ENCODE measurements around the gene SNAI1.
"Not testable (repeated sequence)": the region's sequence is repeated elsewhere in the genome, so short reads cannot be mapped to it uniquely, and the experiment has no call there.

The SNAI1 gene

DNA sequence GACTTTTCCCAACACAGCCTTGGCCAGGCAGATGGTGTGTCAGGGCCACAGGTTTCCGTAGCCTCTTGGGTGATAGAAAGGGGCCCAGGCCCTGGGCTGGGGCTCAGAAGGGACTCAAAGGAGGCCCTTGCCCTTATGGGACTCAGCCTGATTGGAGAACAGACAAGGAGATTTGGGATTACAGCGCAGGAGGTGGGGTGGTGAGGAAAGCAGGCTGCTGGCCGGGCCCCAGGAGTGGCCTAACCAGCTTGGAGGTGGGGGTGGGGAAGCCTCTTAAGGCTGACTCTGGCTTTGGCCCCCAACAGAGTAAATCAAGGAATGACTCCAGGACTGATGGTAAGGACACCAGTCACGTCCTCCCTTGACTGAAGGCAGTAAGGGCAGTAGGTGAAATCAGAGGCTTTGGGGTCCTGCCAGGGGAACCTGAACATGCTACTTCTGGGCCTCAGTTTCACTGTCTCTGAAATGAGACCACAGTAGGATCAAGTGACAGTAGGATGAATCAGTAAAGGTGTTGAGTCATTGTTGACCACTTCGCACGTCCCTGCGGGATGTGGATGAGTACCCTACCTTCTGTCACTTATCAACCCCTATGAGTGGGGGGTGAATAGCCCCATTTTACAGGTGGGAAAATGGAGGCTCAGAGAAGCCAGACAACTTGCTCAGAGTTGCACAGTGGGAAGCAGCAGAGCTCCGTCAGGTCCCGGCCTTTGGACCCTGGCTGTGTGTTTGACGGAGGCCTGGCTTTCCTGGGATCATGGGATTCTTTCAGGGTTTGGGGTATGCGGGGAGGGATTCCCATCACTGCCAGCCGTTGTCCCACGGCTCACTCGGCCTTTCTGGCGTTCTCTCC is 4.5 kb downstream of the SNAI1 start:
- DNase-seq (ENCODE audit: low spot score), result no peak

DNA sequence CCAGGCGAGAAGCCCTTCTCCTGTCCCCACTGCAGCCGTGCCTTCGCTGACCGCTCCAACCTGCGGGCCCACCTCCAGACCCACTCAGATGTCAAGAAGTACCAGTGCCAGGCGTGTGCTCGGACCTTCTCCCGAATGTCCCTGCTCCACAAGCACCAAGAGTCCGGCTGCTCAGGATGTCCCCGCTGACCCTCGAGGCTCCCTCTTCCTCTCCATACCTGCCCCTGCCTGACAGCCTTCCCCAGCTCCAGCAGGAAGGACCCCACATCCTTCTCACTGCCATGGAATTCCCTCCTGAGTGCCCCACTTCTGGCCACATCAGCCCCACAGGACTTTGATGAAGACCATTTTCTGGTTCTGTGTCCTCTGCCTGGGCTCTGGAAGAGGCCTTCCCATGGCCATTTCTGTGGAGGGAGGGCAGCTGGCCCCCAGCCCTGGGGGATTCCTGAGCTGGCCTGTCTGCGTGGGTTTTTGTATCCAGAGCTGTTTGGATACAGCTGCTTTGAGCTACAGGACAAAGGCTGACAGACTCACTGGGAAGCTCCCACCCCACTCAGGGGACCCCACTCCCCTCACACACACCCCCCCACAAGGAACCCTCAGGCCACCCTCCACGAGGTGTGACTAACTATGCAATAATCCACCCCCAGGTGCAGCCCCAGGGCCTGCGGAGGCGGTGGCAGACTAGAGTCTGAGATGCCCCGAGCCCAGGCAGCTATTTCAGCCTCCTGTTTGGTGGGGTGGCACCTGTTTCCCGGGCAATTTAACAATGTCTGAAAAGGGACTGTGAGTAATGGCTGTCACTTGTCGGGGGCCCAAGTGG is 5.3 kb downstream of the SNAI1 start:
- DNase-seq (ENCODE audit: low spot score), result no peak

DNA sequence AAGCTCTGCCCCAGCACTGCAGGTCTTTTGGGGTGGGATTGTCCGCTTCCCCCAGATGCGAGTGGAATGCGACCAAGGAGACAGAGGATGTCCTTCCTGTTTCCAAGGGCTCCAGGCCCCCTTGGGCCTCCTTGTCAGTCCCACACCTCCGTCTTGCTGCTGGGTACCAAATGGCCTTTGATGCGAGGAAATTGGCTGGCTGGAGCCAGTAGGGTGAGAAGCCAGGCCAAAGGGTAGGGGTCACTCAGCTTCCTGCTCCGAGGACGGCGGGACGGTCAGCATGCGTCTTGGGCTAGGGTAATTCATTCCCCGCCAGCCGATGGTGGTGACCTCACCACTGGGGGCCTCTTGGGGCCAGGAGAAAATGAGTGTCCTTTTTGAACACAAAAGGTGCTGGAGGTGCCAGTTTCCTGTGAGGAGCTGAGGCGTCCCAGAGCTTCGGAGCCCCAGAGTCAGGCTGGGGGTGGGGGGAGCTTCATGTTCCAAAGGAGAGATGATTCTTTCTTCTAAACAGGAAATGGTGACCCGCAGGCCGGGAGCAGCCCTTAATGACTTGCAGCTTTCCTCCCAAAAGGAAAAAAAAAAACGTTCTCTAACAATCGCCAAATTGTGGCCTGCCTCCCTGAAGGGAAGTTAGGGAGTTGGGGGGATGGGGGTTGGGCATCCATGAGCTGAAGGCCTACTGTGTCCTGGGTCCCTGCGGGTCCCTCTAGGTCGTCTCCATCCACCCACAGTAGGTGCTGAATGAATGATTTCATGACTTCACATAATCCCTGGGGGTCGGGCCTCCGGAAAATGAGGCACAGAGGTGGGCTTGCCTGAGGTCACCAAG is 6.7 kb downstream of the SNAI1 start:
- peak; percentile 15 for DNase-seq (ENCODE audit: low spot score)

DNA sequence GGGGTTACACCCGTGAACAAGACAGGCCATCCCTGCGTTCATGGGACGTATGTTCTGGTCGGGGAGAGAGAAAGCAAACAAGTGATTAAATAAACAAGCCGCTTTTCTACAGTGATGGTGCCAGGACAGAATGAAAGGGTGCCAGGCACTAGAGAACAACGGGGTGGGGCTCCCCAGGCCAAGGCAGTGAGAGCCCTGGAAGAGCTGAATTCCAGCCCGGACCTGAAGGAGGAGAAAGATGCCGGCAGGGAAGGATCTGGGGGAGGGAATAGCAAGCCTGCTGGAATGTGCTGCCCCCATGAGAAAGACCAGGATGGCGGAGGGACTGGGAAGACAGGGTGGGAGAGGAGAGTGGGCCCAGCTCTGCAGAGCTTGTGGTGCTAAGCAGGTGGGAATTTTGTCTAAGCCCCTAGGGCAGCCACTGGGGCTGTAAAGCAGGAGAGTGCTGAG is 7.5 kb downstream of the SNAI1 start:
- DNase-seq (ENCODE audit: low spot score), result peak; percentile 45

DNA sequence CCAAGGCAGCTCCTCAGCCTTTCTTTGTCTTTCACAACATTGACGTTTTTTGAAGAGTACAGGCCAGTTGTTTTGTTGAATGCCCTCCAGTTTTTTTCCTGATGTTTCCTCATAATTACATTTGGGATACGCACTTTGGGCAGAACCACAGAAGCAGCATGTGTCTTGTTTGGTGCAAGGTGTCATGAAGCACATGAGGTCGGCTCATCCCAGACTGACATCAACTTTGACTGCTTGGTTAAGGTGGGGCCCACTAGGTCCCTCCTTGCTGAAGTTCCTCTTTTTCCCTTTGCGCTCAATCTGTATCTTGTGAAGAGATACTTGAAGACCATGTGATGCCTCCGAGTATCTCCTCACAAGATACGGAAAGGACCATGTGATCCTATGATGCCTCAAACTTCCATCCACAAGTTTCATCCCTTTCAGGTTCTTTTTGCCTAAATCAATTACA is 10.5 kb downstream of the SNAI1 start:
- no peak for DNase-seq (ENCODE audit: low spot score)

GRCh38 chr20:49995586-49995985 is 12.8 kb downstream of the SNAI1 start:
- DNase-seq (ENCODE audit: low spot score), result no peak

DNA sequence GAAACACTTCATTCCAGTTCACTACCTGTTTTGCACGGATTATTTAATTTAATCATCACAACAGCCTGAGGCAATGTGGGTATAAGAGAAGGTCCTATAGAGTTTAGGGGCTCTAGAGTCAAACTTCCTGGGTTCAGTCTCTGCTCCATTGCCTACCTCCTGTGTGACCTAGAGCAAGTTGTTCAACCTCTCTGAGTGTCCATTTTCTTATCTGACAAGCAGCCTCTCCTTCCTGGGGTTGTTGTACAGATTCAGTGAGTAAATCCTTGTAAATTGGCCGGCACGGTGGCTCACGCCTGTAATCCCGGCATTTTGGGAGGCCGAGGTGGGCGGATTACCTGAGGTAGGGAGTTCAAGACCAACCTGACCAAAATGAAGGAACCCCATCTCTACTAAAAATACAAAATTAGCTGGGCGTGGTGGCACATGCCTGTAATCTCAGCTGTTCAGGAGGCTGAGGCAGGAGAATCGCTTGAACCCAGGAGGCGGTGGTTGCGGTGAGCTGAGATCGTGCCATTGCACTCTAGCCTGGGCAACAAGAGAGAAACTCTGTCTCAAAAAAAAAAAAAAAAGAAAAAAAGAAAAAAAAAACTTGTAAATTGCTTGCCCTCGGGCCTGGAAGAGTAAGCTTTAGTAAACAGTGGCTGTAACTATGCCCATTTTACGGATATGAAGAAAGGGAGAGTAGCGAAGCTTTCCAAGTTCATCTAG is 15.9 kb downstream of the SNAI1 start:
- not testable (repeated sequence) for DNase-seq (ENCODE audit: low spot score)

GRCh38 chr20:49999329-49999728 is 16.5 kb downstream of the SNAI1 start:
- no peak for DNase-seq (ENCODE audit: low spot score)

GRCh38 chr20:50000548-50001222 is 17.9 kb downstream of the SNAI1 start:
- DNase-seq (ENCODE audit: low spot score), result not testable (repeated sequence)

- no peak for DNase-seq (ENCODE audit: low spot score)
These were observed 19.1 kb downstream of the SNAI1 start for GRCh38 chr20:50001784-50002311.

GRCh38 chr20:50003253-50003656 is 20.5 kb downstream of the SNAI1 start:
- DNase-seq (ENCODE audit: low spot score), result no peak

- no peak for DNase-seq (ENCODE audit: low spot score)
These were observed 21.4 kb downstream of the SNAI1 start for GRCh38 chr20:50004229-50004628.

- no peak for DNase-seq (ENCODE audit: low spot score)
These were observed 22.7 kb downstream of the SNAI1 start for GRCh38 chr20:50005471-50005981.

- DNase-seq (ENCODE audit: low spot score), result no peak
These were observed 24.6 kb downstream of the SNAI1 start for GRCh38 chr20:50007369-50007768.

DNA sequence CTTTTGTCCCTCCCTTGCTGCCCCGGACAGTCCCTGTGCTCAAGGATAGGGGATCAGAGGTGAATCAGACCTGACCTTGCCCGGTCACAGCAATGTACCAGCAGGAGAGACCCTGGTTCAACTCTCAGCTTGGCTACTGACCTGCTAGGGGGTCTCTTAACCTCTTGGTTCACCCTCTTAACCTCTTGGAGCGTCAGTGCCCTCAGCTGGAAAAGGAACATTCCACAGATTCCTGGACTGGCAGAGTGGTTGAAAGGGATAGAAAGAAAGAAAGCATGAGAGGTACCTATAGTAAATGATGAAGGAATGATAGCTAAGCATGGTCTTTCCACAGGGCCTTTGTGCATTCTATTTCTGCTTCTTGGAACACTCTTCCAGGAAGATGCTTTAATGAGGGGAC is 25.2 kb downstream of the SNAI1 start:
- no peak for DNase-seq (ENCODE audit: low spot score)

- no peak for DNase-seq (ENCODE audit: low spot score)
These were observed 27.0 kb downstream of the SNAI1 start for GRCh38 chr20:50009521-50010454.

DNA sequence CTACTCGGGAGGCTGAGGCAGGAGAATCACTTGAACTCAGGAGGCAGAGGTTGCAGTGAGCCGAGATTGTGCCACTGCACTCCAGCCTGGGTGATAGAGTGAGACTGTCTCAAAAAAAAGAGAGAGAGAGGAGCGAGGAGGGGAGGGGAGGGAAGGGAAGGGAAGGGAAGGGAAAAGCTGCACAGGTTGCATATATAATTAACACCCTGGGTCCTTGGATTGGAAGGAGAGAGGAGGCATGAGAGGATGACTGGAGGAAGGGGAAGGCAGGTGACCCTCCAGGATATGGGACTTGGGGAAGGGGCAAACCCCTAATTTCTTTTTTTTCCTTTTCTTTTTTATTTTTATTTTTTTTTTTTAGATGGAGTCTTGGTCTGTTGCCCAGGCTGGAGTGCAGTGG is 28.8 kb downstream of the SNAI1 start:
- not testable (repeated sequence) for DNase-seq (ENCODE audit: low spot score)

DNA sequence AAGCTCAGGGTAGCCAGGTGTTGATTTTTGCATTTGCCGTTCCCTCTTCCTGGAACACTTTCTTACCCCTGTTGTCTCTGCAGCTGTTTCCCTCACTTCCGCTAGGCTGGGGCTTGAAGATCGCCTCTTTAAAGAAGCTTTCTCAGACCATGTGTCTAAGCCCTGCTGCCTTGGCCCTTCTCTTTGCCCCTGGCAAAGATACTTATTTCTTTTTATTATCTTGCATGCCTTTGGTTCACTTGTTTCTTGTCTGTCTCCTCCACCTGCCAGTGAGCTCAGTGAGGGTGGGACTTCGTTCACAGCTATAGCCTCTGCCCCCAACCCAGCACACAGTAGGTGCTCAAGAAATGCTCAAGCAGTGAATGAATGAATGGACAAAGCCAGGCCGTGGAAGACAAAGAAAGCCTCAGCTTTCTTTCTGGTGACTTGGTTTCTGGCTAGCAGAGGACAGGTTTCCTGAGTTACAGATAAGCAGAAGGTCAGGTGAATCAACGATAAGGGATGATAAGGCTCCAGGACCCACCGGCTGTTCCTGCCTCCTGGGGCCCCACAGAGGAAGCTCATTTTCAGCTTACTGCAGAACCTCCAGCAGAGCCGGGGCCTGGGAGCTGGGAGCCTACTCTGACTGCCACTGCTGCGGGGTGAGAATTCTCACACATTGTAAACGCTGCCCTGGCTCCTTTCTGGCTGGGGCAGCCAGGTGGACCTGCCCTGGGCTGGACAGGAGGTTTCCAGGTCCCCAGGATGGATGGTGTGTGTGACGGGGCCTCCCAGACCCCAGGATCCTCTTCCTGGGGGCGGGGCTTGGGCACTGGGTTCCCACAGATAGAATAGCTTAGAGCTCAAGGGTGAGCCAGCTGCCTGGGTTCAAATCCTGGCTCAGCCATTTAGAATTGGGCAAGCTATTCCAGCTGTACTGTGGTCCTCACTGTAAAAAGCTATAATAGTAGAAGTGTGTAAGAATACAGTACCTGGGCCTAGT is 29.8 kb downstream of the SNAI1 start:
- no peak for DNase-seq (ENCODE audit: low spot score)
